Activated T-cell treated with anti-CD3 and anti-CD28 coated beads, Interleukin-2, amount 50 U/mL, for 4 hours (primary cell): Measurements from ENCODE around the gene UNC13D. TPM values are rescaled to one million over a fixed set of nuclear protein-coding genes. Genes with fewer than 3 reads are reported as not detected.

Experiments used
- ATAC-seq, 2 donors: fragments of 200-7000 bp; cut with Tn5 transposase; one replicate each; pipeline ENCODE4 v1.10.0; 2021
- DNase-seq: peaks from one replicate; pipeline ENCODE4 v3.0.0-alpha.2; 2020
- H3K27me3 Mint-ChIP-seq: one replicate; pipeline ENCODE4 v1.8.0; 2021; ENCODE audit warnings: low read depth, mixed read lengths
- H3K36me3 Mint-ChIP-seq: one replicate; pipeline ENCODE4 v1.8.0; 2022; ENCODE audit warnings: mixed read lengths; ENCODE audit not compliant: insufficient read depth
- H3K4me1 Mint-ChIP-seq: one replicate; pipeline ENCODE4 v1.8.0; 2021; ENCODE audit warnings: low read depth, mixed read lengths
- H3K4me3 Mint-ChIP-seq: one replicate; pipeline ENCODE4 v1.8.0; 2021; ENCODE audit warnings: mild to moderate bottlenecking, moderate library complexity, mixed read lengths
- H3K9me3 Mint-ChIP-seq: one replicate; pipeline ENCODE4 v1.8.0; 2021; ENCODE audit warnings: mixed read lengths
- total RNA-seq, 3 donors: library from RNA; stranded (reverse); gene quantifications; one replicate each; pipeline ENCODE4 v1.2.1, GENCODE V29; 2021

UNC13D gene
- total RNA-seq, 3 donors from 2014 or later = 122 to 146 (median 124) TPM

GRCh38 chr17:75849279-75849646, 5.1 kb upstream of the UNC13D start:
- no peaks in the 10 kb centered on the region for H3K27me3 Mint-ChIP-seq
- no peaks in the 10 kb centered on the region for H3K9me3 Mint-ChIP-seq
- DNase-seq (no peak), ATAC-seq (no peak)
- peaks cover 33% of the 10 kb centered on the region for H3K4me1 Mint-ChIP-seq
- H3K4me3 Mint-ChIP-seq = no peak overlapping the region
- peaks cover 15% of the 10 kb centered on the region for H3K36me3 Mint-ChIP-seq

GRCh38 chr17:75848523-75849278, 4.5 kb upstream of the UNC13D start:
- no peaks in the 10 kb centered on the region for H3K9me3 Mint-ChIP-seq
- peaks cover 32% of the 10 kb centered on the region for H3K4me1 Mint-ChIP-seq
- DNase-seq (peak; percentile 84), ATAC-seq (peak; percentile 19 to 28)
- H3K27me3 Mint-ChIP-seq = no peaks in the 10 kb centered on the region
- no peak overlapping the region for H3K4me3 Mint-ChIP-seq
- H3K36me3 Mint-ChIP-seq = peaks cover 15% of the 10 kb centered on the region

- no peak for ATAC-seq
- DNase-seq = no peak
- H3K4me3 Mint-ChIP-seq = no peak overlapping the region
- peaks cover 15% of the 10 kb centered on the region for H3K36me3 Mint-ChIP-seq
- peaks cover 24% of the 10 kb centered on the region for H3K4me1 Mint-ChIP-seq
- H3K27me3 Mint-ChIP-seq = no peaks in the 10 kb centered on the region
- H3K9me3 Mint-ChIP-seq = no peaks in the 10 kb centered on the region
Observed at GRCh38 chr17:75847614-75848522, 3.7 kb upstream of the UNC13D start.

- Mint-ChIP-seq H3K4me1 (peaks cover 26% of the 10 kb centered on the region), H3K9me3 (no peaks in the 10 kb centered on the region), H3K27me3 (no peaks in the 10 kb centered on the region), H3K36me3 (peaks cover 15% of the 10 kb centered on the region), H3K4me3 (no peak overlapping the region)
- ATAC-seq (no peak), DNase-seq (no peak)
Observed at GRCh38 chr17:75846692-75847613, 2.7 kb upstream of the UNC13D start.

GRCh38 chr17:75845933-75846691, 1.9 kb upstream of the UNC13D start:
- ATAC-seq (no peak), DNase-seq (no peak)
- no peaks in the 10 kb centered on the region for H3K27me3 Mint-ChIP-seq
- H3K4me3 Mint-ChIP-seq = no peak overlapping the region
- H3K4me1 Mint-ChIP-seq = peaks cover 22% of the 10 kb centered on the region
- no peaks in the 10 kb centered on the region for H3K9me3 Mint-ChIP-seq
- peaks cover 15% of the 10 kb centered on the region for H3K36me3 Mint-ChIP-seq

- ATAC-seq = peak; percentile 58 to 64
- Mint-ChIP-seq H3K27me3 (no peaks in the 10 kb centered on the region), H3K36me3 (peaks cover 15% of the 10 kb centered on the region), H3K4me1 (peaks cover 24% of the 10 kb centered on the region), H3K9me3 (no peaks in the 10 kb centered on the region), H3K4me3 (peak overlapping the region; percentile 56)
- DNase-seq = peak; percentile 49
Observed at GRCh38 chr17:75845058-75845711, 981 bp upstream of the UNC13D start.

GRCh38 chr17:75844530-75845057, 390 bp upstream of the UNC13D start:
- Mint-ChIP-seq H3K27me3 (no peaks in the 10 kb centered on the region), H3K36me3 (peaks cover 12% of the 10 kb centered on the region), H3K4me1 (peaks cover 24% of the 10 kb centered on the region), H3K9me3 (no peaks in the 10 kb centered on the region), H3K4me3 (peak overlapping the region; percentile 93)
- ATAC-seq (peak; percentile 13 to 16), DNase-seq (no peak)

GRCh38 chr17:75842963-75843576, 1.1 kb downstream of the UNC13D start:
- ATAC-seq (peak; percentile 36 to 41), DNase-seq (no peak)
- peak overlapping the region; percentile 93 for H3K4me3 Mint-ChIP-seq
- H3K27me3 Mint-ChIP-seq = no peaks in the 10 kb centered on the region
- no peaks in the 10 kb centered on the region for H3K9me3 Mint-ChIP-seq
- peaks cover 10% of the 10 kb centered on the region for H3K36me3 Mint-ChIP-seq
- peaks cover 19% of the 10 kb centered on the region for H3K4me1 Mint-ChIP-seq

GRCh38 chr17:75842411-75842810, 1.8 kb downstream of the UNC13D start:
- Mint-ChIP-seq H3K36me3 (peaks cover 13% of the 10 kb centered on the region), H3K27me3 (no peaks in the 10 kb centered on the region), H3K9me3 (no peaks in the 10 kb centered on the region), H3K4me3 (peak overlapping the region; percentile 93), H3K4me1 (peaks cover 17% of the 10 kb centered on the region)
- DNase-seq = no peak
- ATAC-seq = no peak

GRCh38 chr17:75840799-75841164, 3.4 kb downstream of the UNC13D start:
- H3K4me3 Mint-ChIP-seq = no peak overlapping the region
- no peaks in the 10 kb centered on the region for H3K27me3 Mint-ChIP-seq
- no peaks in the 10 kb centered on the region for H3K9me3 Mint-ChIP-seq
- peaks cover 17% of the 10 kb centered on the region for H3K4me1 Mint-ChIP-seq
- ATAC-seq (no peak), DNase-seq (no peak)
- peaks cover 11% of the 10 kb centered on the region for H3K36me3 Mint-ChIP-seq

GRCh38 chr17:75839942-75840798, 4.0 kb downstream of the UNC13D start:
- Mint-ChIP-seq H3K4me1 (peaks cover 12% of the 10 kb centered on the region), H3K4me3 (no peak overlapping the region), H3K27me3 (no peaks in the 10 kb centered on the region), H3K36me3 (peaks cover 11% of the 10 kb centered on the region), H3K9me3 (no peaks in the 10 kb centered on the region)
- DNase-seq (no peak), ATAC-seq (no peak)

- H3K27me3 Mint-ChIP-seq = no peaks in the 10 kb centered on the region
- ATAC-seq (no peak), DNase-seq (no peak)
- peaks cover 22% of the 10 kb centered on the region for H3K4me1 Mint-ChIP-seq
- peaks cover 19% of the 10 kb centered on the region for H3K36me3 Mint-ChIP-seq
- no peak overlapping the region for H3K4me3 Mint-ChIP-seq
- H3K9me3 Mint-ChIP-seq = no peaks in the 10 kb centered on the region
Observed at GRCh38 chr17:75838410-75838809, 5.8 kb downstream of the UNC13D start.
